ENCODE results near the gene SLC35F3.

SLC35F3 gene

DNA sequence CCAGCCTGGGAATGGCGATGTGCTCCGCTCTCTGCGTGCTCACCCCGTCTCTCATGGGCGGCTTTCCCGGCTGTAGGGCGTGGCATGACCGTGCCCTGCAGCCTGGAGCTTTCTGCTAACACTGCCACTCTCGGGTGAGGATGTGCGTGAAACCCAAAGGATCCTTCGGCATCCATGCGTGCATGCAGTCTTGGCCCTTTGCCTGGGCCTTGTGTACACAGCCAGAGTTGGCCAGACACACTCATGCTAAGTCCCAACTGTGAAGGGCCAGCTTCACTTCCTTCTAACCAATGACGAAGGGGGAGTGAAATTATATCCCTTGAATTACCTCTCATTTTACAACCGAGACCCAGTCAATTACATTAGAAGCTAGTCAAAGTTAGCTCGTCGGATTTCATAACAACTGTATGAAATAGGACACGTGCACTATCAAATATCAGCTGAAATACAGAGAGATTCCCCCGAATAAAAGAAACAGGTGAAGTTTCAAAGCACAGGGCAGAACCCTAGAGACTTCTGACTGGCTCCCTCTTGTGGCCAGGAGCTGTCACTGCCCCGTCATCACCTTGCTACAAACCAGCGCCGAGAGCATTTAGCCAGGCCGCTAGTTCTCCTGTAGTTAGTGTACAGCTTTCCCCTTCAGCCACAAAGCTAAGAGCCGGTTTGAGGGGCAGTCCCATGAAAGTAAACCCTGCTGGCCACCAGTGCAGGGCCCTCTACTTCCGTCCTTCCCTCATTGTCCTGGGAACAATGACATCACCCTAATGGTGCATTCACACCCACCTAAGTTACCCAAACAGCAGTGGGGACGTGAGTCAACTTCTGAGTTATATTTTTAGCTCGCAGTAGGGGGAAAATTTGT lies 405.4 kb downstream of the SLC35F3 start:
- TF ChIP-seq, protein P1, sequence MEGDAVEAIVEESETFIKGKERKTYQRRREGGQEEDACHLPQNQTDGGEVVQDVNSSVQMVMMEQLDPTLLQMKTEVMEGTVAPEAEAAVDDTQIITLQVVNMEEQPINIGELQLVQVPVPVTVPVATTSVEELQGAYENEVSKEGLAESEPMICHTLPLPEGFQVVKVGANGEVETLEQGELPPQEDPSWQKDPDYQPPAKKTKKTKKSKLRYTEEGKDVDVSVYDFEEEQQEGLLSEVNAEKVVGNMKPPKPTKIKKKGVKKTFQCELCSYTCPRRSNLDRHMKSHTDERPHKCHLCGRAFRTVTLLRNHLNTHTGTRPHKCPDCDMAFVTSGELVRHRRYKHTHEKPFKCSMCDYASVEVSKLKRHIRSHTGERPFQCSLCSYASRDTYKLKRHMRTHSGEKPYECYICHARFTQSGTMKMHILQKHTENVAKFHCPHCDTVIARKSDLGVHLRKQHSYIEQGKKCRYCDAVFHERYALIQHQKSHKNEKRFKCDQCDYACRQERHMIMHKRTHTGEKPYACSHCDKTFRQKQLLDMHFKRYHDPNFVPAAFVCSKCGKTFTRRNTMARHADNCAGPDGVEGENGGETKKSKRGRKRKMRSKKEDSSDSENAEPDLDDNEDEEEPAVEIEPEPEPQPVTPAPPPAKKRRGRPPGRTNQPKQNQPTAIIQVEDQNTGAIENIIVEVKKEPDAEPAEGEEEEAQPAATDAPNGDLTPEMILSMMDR (IDR thresholded peaks at IDR 0.05; ENCODE audit: unreplicated experiment in 3 of 3), result peak; percentile 78 to 90 (median 83)
- Mint-ChIP-seq H3K27ac (no peak overlapping the region), H3K27me3 (ENCODE audit: low read depth) (peaks cover 8% of the 10 kb centered on the region), H3K9me3 (no peaks in the 10 kb centered on the region), H3K36me3 (ENCODE audit: low read depth) (no peaks in the 10 kb centered on the region), H3K4me3 (peak overlapping the region in 1 of 3 experiments; percentile 5), H3K4me1 (peaks cover 16% of the 10 kb centered on the region)

DNA sequence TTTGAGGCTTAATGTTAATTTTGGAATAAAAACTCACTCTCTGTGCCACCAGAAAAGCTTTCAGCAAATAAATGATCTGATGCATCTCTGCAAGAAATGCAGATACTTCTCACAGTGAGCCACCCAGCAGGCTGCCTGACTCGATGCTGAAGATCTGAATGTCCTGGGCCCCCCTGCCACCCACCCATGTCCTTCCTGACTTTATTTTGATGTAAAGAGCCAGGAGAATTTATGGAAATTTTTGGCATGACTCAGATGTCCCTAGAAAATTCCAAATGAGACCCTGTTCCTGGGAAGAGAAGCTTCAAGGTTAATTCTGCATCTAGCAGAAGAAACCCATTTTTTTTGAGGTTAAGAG lies 406.0 kb downstream of the SLC35F3 start:
- peaks cover 16% of the 10 kb centered on the region for H3K4me1 Mint-ChIP-seq
- H3K4me3 Mint-ChIP-seq, result no peak overlapping the region
- TF ChIP-seq, protein P1 (IDR thresholded peaks at IDR 0.05; ENCODE audit: unreplicated experiment in 3 of 3), result no peak
- no peaks in the 10 kb centered on the region for H3K9me3 Mint-ChIP-seq
- H3K27me3 Mint-ChIP-seq (ENCODE audit: low read depth), result peaks cover 8% of the 10 kb centered on the region
- H3K36me3 Mint-ChIP-seq (ENCODE audit: low read depth), result no peaks in the 10 kb centered on the region
- H3K27ac Mint-ChIP-seq, result no peak overlapping the region

DNA sequence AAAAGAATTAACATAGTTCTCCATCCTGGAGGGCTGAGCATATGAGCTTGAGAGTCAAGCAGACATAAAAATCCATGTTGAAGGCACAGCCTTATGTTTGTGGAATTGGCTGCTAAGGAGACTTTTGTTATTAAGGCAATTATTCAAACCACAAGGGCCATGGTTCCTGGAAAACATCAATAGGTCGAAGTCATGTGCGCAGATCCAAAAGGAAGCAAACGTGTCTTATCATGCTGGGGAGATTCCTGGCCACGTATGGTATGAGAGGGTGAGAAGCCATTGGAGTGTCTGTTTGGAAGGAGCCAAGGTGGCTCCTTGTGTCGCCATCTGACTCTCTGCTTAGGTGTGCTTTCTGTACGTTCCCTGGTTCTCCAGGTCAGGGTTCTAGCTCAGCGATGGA lies 406.9 kb downstream of the SLC35F3 start:
- TF ChIP-seq, protein P1 (IDR thresholded peaks at IDR 0.05; ENCODE audit: unreplicated experiment in 3 of 3), result no peak
- Mint-ChIP-seq H3K27ac (no peak overlapping the region), H3K36me3 (ENCODE audit: low read depth) (no peaks in the 10 kb centered on the region), H3K9me3 (no peaks in the 10 kb centered on the region), H3K27me3 (ENCODE audit: low read depth) (peaks cover 8% of the 10 kb centered on the region), H3K4me3 (no peak overlapping the region), H3K4me1 (peaks cover 16% of the 10 kb centered on the region)

DNA sequence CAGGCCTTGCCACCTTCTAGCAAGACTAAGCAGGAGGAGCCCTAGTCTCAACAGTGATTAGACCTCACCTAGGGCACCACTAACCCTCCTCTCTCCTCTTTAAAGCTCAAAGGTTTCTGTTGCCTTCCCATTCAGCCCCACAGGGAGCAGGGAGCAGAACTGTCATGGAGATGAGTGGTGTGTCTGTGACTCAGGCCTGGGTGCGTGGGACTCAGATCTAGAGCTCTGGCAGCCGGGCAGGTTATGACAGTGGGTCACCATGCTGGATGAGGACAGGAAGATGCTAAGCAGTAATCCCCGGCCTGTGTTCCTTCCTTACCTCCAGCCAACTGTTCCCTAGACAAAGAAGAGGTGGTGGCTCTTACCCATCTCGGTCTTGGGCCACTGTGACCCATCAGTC lies 408.7 kb downstream of the SLC35F3 start:
- H3K27me3 Mint-ChIP-seq (ENCODE audit: low read depth), result peaks cover 8% of the 10 kb centered on the region
- H3K4me1 Mint-ChIP-seq, result peaks cover 16% of the 10 kb centered on the region
- no peaks in the 10 kb centered on the region for H3K9me3 Mint-ChIP-seq
- TF ChIP-seq, protein P1 (IDR thresholded peaks at IDR 0.05; ENCODE audit: unreplicated experiment in 3 of 3), result no peak
- H3K27ac Mint-ChIP-seq, result no peak overlapping the region
- H3K4me3 Mint-ChIP-seq, result no peak overlapping the region
- H3K36me3 Mint-ChIP-seq (ENCODE audit: low read depth), result no peaks in the 10 kb centered on the region

DNA sequence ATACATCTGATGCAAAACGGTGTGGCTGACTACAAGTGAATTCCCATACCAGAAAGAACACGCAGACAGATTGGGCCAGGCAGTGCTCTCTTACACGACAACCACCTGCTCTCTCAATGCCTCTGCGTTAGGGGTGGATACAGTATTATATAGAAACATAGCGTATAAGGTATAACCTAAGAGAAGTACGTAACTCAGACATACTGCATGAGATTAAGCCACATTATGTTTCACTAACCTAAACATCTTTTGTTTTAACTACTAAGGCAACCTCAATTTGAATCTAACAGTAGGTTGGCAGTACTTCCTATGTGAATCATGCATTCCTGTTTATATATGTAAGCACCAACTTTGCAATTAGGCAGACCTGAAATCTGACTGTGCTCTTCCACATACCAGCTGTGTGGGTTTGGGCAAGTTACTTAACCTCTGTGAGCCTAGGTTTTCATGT lies 410.6 kb downstream of the SLC35F3 start:
- H3K4me3 Mint-ChIP-seq, result no peak overlapping the region
- no peaks in the 10 kb centered on the region for H3K9me3 Mint-ChIP-seq
- no peak overlapping the region for H3K27ac Mint-ChIP-seq
- H3K27me3 Mint-ChIP-seq (ENCODE audit: low read depth), result peaks cover 10% of the 10 kb centered on the region
- no peaks in the 10 kb centered on the region for H3K36me3 Mint-ChIP-seq (ENCODE audit: low read depth)
- H3K4me1 Mint-ChIP-seq, result peaks cover 3% of the 10 kb centered on the region
- TF ChIP-seq, protein P1 (IDR thresholded peaks at IDR 0.05; ENCODE audit: unreplicated experiment in 3 of 3), result no peak

DNA sequence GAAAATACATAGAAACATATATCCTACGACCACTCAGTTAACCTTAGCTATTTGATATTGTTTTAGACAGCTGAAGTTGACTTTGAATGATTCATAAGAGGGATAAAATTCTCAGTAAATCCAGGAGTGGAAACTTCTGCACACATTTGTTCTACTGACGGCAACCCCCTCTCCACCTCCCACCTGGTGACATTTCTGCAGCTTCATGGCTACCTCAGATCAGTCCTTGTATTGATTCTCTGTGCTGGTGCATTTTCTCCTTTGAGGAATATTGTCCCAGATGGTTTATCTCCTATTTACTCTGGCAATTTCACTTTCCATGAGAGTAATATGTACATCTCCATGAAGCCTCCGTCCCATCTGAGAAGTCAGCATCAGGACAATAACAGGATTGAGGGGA lies 411.1 kb downstream of the SLC35F3 start:
- H3K36me3 Mint-ChIP-seq (ENCODE audit: low read depth), result no peaks in the 10 kb centered on the region
- no peak overlapping the region for H3K27ac Mint-ChIP-seq
- H3K9me3 Mint-ChIP-seq, result no peaks in the 10 kb centered on the region
- TF ChIP-seq, protein P1 (IDR thresholded peaks at IDR 0.05; ENCODE audit: unreplicated experiment in 3 of 3), result no peak
- H3K4me3 Mint-ChIP-seq, result no peak overlapping the region
- H3K27me3 Mint-ChIP-seq (ENCODE audit: low read depth), result peaks cover 13% of the 10 kb centered on the region
- no peaks in the 10 kb centered on the region for H3K4me1 Mint-ChIP-seq

Data from nephron (organoid).